ENCODE results near the gene DTHD1. TPM values are rescaled to one million over a fixed set of nuclear protein-coding genes. Genes with fewer than 3 reads are reported as not detected.

DTHD1 gene
- total RNA-seq, 1 experiment from 2014 or later, result not detected

DNA sequence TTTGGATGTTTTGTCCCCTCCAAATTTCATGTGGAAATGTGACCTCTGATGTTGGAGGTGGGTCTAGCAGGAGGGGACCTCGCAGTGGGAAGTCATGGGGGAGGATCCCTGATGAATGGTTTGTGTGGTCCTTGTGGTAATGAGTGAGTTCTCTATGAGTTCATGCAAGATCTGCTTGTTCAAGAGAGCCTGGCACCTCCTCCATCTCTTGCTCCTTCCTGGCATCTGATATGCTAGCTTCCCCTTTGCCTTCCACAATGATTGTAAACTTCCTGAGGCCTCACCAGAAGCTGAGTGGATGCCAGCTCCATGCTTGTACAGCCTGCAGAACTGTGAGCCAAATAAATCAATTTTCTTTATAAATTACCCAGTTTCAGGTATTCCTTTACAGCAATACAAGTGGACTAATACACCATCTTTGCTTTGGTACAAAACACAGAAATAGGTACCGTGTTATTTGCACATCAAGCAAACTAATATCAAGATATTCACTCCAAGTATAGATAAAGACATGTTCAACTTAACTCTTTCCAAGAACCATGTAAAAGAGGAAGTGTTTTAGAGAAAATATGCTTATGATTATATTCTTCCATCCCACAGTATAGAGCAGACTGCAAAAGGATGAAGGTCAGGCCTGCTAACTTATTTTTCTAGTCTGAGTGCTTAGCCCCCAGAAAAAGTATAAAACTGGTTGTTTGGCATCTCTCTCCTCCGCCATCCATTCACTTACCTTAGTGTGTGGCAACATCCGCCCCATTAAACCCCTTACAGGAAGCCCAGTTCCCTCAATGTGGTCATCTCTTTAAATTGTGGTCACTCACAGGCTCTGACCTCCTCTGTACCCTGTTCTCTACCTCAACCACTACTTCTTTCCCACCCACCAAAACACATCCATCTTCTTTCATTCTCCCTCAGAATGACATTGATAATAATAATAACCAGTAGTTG, 43.8 kb upstream of the DTHD1 start:
- CTCF ChIA-PET, result no interaction called here

More for the DNA sequence above, 43.8 kb upstream of the DTHD1 start:
- Histone ChIP-seq H3K36me3 (ENCODE audit: control insufficient read depth in 1 of 2, insufficient read depth in 2 of 2, low read length in 2 of 2) (peaks cover 0 to 4% of the 10 kb centered on the region in 2 experiments; a peak in 2 of 4 replicates), H3K27ac (ENCODE audit: low read depth, low read length) (no peak overlapping the region), H3K9ac (ENCODE audit: low read length) (no peak overlapping the region), H2AFZ (ENCODE audit: low read depth, low read length, poor library complexity, severe bottlenecking) (no peak overlapping the region), H3K79me2 (ENCODE audit: insufficient read depth, low read length) (peaks cover 85% of the 10 kb centered on the region), H3K4me1 (ENCODE audit: control insufficient read depth in 1 of 2, insufficient read depth in 2 of 2, low read length in 2 of 2) (peaks cover 20 to 24% of the 10 kb centered on the region in 2 experiments; a peak in 3 of 4 replicates), H4K20me1 (ENCODE audit: insufficient read depth) (no peaks in the 10 kb centered on the region), H3K9me3 (ENCODE audit: control insufficient read depth in 1 of 2, insufficient read depth in 1 of 2, low read depth in 1 of 2, low read length in 2 of 2) (no peaks in the 10 kb centered on the region), H3K9me2 (ENCODE audit: insufficient read depth) (no peaks in the 10 kb centered on the region), H3K4me2 (ENCODE audit: low read length) (no peak overlapping the region), H3K27me3 (ENCODE audit: insufficient read depth, low read length) (no peaks in the 10 kb centered on the region), H3K4me3 (replicated peaks in 1 of 2; ENCODE audit: low read depth in 1 of 2, low read length in 2 of 2) (no peak overlapping the region)
- ChIA-PET RAD21 (ENCODE audit: low non-redundant PET in 1 of 2, low total read pairs in 2 of 2, uncharacterized antibody in 2 of 2, unreplicated experiment in 2 of 2) (no interaction called here), POLR2A (no interaction called here)
- BruUV-seq (replicated peaks), result no TSS peak
- DNase-seq (ENCODE audit: low read depth, low spot score) (no peak), ATAC-seq (no peak)
- no peak for TF ChIP-seq TCF7L2 (IDR thresholded peaks at IDR 0.05; ENCODE audit: borderline replicate concordance, extremely low read depth, insufficient read depth, insufficient read length)
- TF ChIP-seq, protein P1, sequence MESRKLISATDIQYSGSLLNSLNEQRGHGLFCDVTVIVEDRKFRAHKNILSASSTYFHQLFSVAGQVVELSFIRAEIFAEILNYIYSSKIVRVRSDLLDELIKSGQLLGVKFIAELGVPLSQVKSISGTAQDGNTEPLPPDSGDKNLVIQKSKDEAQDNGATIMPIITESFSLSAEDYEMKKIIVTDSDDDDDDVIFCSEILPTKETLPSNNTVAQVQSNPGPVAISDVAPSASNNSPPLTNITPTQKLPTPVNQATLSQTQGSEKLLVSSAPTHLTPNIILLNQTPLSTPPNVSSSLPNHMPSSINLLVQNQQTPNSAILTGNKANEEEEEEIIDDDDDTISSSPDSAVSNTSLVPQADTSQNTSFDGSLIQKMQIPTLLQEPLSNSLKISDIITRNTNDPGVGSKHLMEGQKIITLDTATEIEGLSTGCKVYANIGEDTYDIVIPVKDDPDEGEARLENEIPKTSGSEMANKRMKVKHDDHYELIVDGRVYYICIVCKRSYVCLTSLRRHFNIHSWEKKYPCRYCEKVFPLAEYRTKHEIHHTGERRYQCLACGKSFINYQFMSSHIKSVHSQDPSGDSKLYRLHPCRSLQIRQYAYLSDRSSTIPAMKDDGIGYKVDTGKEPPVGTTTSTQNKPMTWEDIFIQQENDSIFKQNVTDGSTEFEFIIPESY (IDR thresholded peaks at IDR 0.05; ENCODE audit: extremely low read depth, insufficient replicate concordance, low read length), result no peak
- no peak for TF ChIP-seq ZNF274 (IDR thresholded peaks at IDR 0.05; ENCODE audit: low read depth, low read length)
- TF ChIP-seq, protein P2, sequence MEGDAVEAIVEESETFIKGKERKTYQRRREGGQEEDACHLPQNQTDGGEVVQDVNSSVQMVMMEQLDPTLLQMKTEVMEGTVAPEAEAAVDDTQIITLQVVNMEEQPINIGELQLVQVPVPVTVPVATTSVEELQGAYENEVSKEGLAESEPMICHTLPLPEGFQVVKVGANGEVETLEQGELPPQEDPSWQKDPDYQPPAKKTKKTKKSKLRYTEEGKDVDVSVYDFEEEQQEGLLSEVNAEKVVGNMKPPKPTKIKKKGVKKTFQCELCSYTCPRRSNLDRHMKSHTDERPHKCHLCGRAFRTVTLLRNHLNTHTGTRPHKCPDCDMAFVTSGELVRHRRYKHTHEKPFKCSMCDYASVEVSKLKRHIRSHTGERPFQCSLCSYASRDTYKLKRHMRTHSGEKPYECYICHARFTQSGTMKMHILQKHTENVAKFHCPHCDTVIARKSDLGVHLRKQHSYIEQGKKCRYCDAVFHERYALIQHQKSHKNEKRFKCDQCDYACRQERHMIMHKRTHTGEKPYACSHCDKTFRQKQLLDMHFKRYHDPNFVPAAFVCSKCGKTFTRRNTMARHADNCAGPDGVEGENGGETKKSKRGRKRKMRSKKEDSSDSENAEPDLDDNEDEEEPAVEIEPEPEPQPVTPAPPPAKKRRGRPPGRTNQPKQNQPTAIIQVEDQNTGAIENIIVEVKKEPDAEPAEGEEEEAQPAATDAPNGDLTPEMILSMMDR (IDR thresholded peaks at IDR 0.05 in 2 of 3, conservative IDR thresholded peaks at IDR 0.05 in 1 of 3; ENCODE audit: borderline replicate concordance in 1 of 3, insufficient read depth in 1 of 3, low read depth in 2 of 3, low read length in 2 of 3), result no peak
- TF ChIP-seq, protein P3, sequence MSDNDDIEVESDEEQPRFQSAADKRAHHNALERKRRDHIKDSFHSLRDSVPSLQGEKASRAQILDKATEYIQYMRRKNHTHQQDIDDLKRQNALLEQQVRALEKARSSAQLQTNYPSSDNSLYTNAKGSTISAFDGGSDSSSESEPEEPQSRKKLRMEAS (IDR thresholded peaks at IDR 0.05), result no peak
- no peak for TF ChIP-seq RAD21 (IDR thresholded peaks at IDR 0.05; ENCODE audit: low read depth)
- TF ChIP-seq SRF (IDR thresholded peaks at IDR 0.05; ENCODE audit: low read depth), result no peak
- no peak for TF ChIP-seq ELF1 (IDR thresholded peaks at IDR 0.05; ENCODE audit: borderline replicate concordance, low read depth)
- TF ChIP-seq SP1 (IDR thresholded peaks at IDR 0.05; ENCODE audit: low read depth), result no peak
- TF ChIP-seq EZH2 (IDR thresholded peaks at IDR 0.05), result no peak
- intact Hi-C loops (cut with micrococcal nuclease), result no loop called here

Data from HCT116 (cell line).